Gastrocnemius medialis (tissue), 4 donors: ENCODE measurements around the gene BACE2.

Source experiments
- POLR2A ChIP-seq, 2 donors: fragments of 450-650 bp; IDR thresholded peaks; one replicate each; pipeline ENCODE4 v1.6.1; 2017; ENCODE audit warnings: antibody characterized with exemption in 2 of 2, mild to moderate bottlenecking in 2 of 2, moderate library complexity in 2 of 2
- TF ChIP-seq, protein P1 (sequence below), 5 experiments: fragments of 450-650 bp in 3 of 5; fragments of 200-600 bp in 2 of 5; sonication (generic) in 2 of 5; IDR thresholded peaks in 4 of 5; conservative IDR thresholded peaks in 1 of 5; 1 replicate in 4 of 5; 2 replicates in 1 of 5; pipeline ENCODE4 v1.5.1; 2016 to 2019; ENCODE audit warnings: antibody characterized with exemption in 5 of 5, mild to moderate bottlenecking in 3 of 5, moderate library complexity in 3 of 5

DNA sequence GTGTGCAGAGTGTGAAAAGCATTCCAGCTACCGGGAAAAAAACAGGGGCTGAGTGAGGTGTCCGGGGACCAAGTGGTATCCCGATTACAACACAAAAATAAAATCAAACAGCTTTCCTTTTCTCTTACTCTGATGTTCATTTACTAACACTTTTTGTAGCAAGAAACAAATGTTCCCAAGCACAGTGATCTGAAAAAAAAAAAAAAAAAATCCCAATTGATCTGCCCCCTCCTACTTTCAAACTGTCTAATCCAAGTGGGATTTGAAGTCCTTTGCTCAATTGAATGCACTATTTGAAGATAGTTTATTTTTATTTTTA is 1.3 kb downstream of the BACE2 start:
- TF ChIP-seq, protein P1, sequence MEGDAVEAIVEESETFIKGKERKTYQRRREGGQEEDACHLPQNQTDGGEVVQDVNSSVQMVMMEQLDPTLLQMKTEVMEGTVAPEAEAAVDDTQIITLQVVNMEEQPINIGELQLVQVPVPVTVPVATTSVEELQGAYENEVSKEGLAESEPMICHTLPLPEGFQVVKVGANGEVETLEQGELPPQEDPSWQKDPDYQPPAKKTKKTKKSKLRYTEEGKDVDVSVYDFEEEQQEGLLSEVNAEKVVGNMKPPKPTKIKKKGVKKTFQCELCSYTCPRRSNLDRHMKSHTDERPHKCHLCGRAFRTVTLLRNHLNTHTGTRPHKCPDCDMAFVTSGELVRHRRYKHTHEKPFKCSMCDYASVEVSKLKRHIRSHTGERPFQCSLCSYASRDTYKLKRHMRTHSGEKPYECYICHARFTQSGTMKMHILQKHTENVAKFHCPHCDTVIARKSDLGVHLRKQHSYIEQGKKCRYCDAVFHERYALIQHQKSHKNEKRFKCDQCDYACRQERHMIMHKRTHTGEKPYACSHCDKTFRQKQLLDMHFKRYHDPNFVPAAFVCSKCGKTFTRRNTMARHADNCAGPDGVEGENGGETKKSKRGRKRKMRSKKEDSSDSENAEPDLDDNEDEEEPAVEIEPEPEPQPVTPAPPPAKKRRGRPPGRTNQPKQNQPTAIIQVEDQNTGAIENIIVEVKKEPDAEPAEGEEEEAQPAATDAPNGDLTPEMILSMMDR (IDR thresholded peaks at IDR 0.05 in 4 of 5, conservative IDR thresholded peaks at IDR 0.05 in 1 of 5), result no peak
- no peak for TF ChIP-seq POLR2A (IDR thresholded peaks at IDR 0.05)
